Neural cell (in vitro differentiated cells): ENCODE measurements around the gene ABCA1. TPM values are rescaled to one million over a fixed set of nuclear protein-coding genes. Genes with fewer than 3 reads are reported as not detected.

Experiments
- H2AFZ ChIP-seq: fragments of 200-600, 300-800 bp; sonication (generic), shearing (Covaris generic); 2 replicates; pipeline ENCODE4 v1.6.0; 2014; ENCODE audit warnings: low read depth, mild to moderate bottlenecking, antibody characterized with exemption, low read length, moderate library complexity
- H3F3A ChIP-seq: fragments of 200-600 bp; shearing (Covaris generic); 2 replicates; pipeline ENCODE4 v1.6.1; 2016; ENCODE audit warnings: mild to moderate bottlenecking, moderate library complexity, mixed read lengths, antibody characterized with exemption, low read length; ENCODE audit not compliant: insufficient read depth, poor library complexity, severe bottlenecking
- H3K27ac ChIP-seq: fragments of 200-600, 300-800 bp; sonication (generic), shearing (Covaris generic); 2 replicates; pipeline ENCODE4 v1.5.1; 2014; ENCODE audit warnings: mild to moderate bottlenecking, low read length, moderate library complexity
- H3K27me3 ChIP-seq: fragments of 300-800, 200-600 bp; sonication (generic), shearing (Covaris generic); 2 replicates; pipeline ENCODE4 v1.6.0; 2014; ENCODE audit warnings: mild to moderate bottlenecking, low read depth, low read length, moderate library complexity; ENCODE audit not compliant: insufficient read depth
- H3K36me3 ChIP-seq: fragments of 300-800, 200-600 bp; sonication (generic), shearing (Covaris generic); 2 replicates; pipeline ENCODE4 v1.5.1; 2014; ENCODE audit warnings: mild to moderate bottlenecking, antibody characterized with exemption, low read length, moderate library complexity; ENCODE audit not compliant: insufficient read depth
- H3K4me2 ChIP-seq: fragments of 300-800, 200-600 bp; sonication (generic), shearing (Covaris generic); 2 replicates; pipeline ENCODE4 v1.6.0; 2014; ENCODE audit warnings: mild to moderate bottlenecking, low read length
- H3K4me3 ChIP-seq: fragments of 300-800, 200-600 bp; sonication (generic), shearing (Covaris generic); 2 replicates; pipeline ENCODE4 v1.5.1; 2014; ENCODE audit warnings: mild to moderate bottlenecking, low read length, moderate library complexity
- H3K79me2 ChIP-seq: fragments of 200-600 bp; shearing (Covaris generic); replicated peaks from 2 replicates; pipeline ENCODE4 v1.6.0; 2014; ENCODE audit warnings: mild to moderate bottlenecking, low read length, moderate library complexity; ENCODE audit not compliant: insufficient read depth
- H3K9ac ChIP-seq: fragments of 300-800, 200-600 bp; sonication (generic), shearing (Covaris generic); 2 replicates; pipeline ENCODE4 v1.6.1; 2016; ENCODE audit warnings: mild to moderate bottlenecking, low read length, mixed read lengths
- H3K9me2 ChIP-seq: fragments of 200-600 bp; shearing (Covaris generic); 2 replicates; pipeline ENCODE4 v1.6.1; 2016; ENCODE audit warnings: mild to moderate bottlenecking, low read length, mixed read lengths; ENCODE audit not compliant: insufficient read depth
- H3K9me3 ChIP-seq: fragments of 200-600, 300-800 bp; sonication (generic), shearing (Covaris generic); 2 replicates; pipeline ENCODE4 v1.6.1; 2016; ENCODE audit warnings: mild to moderate bottlenecking, mixed run types, low read length, moderate library complexity, mixed read lengths
- H4K20me1 ChIP-seq: fragments of 200-600 bp; shearing (Covaris generic); 2 replicates; pipeline ENCODE4 v1.6.1; 2016; ENCODE audit warnings: mild to moderate bottlenecking, mixed run types; ENCODE audit not compliant: insufficient read depth
- EP300 ChIP-seq: fragments of 450-650 bp; conservative IDR thresholded peaks from 2 replicates; pipeline ENCODE4 v1.6.1; 2014; ENCODE audit warnings: antibody characterized with exemption, mild to moderate bottlenecking, moderate library complexity; ENCODE audit not compliant: poor library complexity, severe bottlenecking
- EZH2 ChIP-seq: fragments of 200-600, 300-800 bp; shearing (Covaris generic), sonication (generic); IDR thresholded peaks from 2 replicates; pipeline ENCODE4 v1.6.1; 2014; ENCODE audit warnings: antibody characterized with exemption, low read length, borderline replicate concordance, mild to moderate bottlenecking; ENCODE audit not compliant: insufficient read depth, poor library complexity, severe bottlenecking
- MXI1 ChIP-seq: fragments of 450-650 bp; conservative IDR thresholded peaks from 2 replicates; pipeline ENCODE4 v1.6.1; 2014; ENCODE audit warnings: antibody characterized with exemption, mild to moderate bottlenecking; ENCODE audit not compliant: poor library complexity, severe bottlenecking
- POLR2AphosphoS5 ChIP-seq: IDR thresholded peaks from 2 replicates; pipeline ENCODE4 v1.6.1; 2012
- RAD21 ChIP-seq: fragments of 450-650 bp; conservative IDR thresholded peaks from 2 replicates; pipeline ENCODE4 v1.6.1; 2014; ENCODE audit warnings: antibody characterized with exemption, mild to moderate bottlenecking, moderate library complexity
- REST ChIP-seq: IDR thresholded peaks from 2 replicates; pipeline ENCODE4 v1.6.1; 2012; ENCODE audit warnings: borderline replicate concordance
- SMC3 ChIP-seq: fragments of 450-650 bp; conservative IDR thresholded peaks from 2 replicates; pipeline ENCODE4 v1.6.1; 2014; ENCODE audit warnings: antibody characterized with exemption, mild to moderate bottlenecking, moderate library complexity; ENCODE audit not compliant: poor library complexity
- TAF1 ChIP-seq: IDR thresholded peaks from 2 replicates; pipeline ENCODE4 v1.6.1; 2012; ENCODE audit warnings: low read depth
- polyA plus RNA-seq: library from polyadenylated mRNA; depleted of rRNA; stranded (reverse); fragments of >200 nt; gene quantifications from 2 replicates; pipeline ENCODE4 v1.2.3, GENCODE V29; 2014
- TF ChIP-seq, protein P1 (sequence below): fragments of 450-650 bp; IDR thresholded peaks from 2 replicates; pipeline ENCODE4 v1.5.1; 2014; ENCODE audit warnings: antibody characterized with exemption, mild to moderate bottlenecking, moderate library complexity; ENCODE audit not compliant: poor library complexity, severe bottlenecking

ABCA1 gene
- polyA plus RNA-seq, 1 donor from 2014 or later, result 5.2 TPM

DNA sequence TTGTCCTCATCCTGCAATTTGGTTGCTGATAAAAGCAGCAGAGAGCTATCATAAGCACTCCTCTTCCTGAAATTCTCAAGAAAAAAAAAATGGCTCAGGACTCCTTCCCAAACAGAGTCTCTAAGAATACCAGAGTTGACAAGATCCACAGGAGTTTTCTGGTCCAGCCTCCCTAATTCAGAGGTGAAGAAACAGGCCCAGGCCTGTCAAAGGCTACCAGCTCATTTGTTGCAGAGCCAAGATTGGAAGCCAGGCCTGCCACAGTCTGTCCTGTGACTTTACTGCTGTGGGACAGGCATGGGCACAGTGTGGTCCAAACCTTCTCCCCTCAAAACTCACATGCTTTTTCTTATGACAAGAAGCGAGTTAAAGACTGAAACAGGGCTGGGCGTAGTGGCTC lies 122.5 kb downstream of the ABCA1 start:
- Histone ChIP-seq H3K4me2 (no peak overlapping the region), H2AFZ (no peak overlapping the region), H3F3A (no peaks in the 10 kb centered on the region), H4K20me1 (no peaks in the 10 kb centered on the region), H3K36me3 (no peaks in the 10 kb centered on the region), H3K9me3 (no peaks in the 10 kb centered on the region), H3K4me3 (no peak overlapping the region), H3K27me3 (no peaks in the 10 kb centered on the region), H3K9me2 (no peaks in the 10 kb centered on the region), H3K9ac (no peak overlapping the region), H3K27ac (no peak overlapping the region), H3K79me2 (no peaks in the 10 kb centered on the region)
- TF ChIP-seq TAF1 (no peak), REST (no peak), MXI1 (no peak), SMC3 (no peak), POLR2AphosphoS5 (no peak), EP300 (no peak), RAD21 (no peak), EZH2 (no peak)
- TF ChIP-seq, protein P1, sequence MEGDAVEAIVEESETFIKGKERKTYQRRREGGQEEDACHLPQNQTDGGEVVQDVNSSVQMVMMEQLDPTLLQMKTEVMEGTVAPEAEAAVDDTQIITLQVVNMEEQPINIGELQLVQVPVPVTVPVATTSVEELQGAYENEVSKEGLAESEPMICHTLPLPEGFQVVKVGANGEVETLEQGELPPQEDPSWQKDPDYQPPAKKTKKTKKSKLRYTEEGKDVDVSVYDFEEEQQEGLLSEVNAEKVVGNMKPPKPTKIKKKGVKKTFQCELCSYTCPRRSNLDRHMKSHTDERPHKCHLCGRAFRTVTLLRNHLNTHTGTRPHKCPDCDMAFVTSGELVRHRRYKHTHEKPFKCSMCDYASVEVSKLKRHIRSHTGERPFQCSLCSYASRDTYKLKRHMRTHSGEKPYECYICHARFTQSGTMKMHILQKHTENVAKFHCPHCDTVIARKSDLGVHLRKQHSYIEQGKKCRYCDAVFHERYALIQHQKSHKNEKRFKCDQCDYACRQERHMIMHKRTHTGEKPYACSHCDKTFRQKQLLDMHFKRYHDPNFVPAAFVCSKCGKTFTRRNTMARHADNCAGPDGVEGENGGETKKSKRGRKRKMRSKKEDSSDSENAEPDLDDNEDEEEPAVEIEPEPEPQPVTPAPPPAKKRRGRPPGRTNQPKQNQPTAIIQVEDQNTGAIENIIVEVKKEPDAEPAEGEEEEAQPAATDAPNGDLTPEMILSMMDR, result no peak

GRCh38 chr9:104802906-104803305 lies 125.0 kb downstream of the ABCA1 start:
- Histone ChIP-seq H3K27me3 (no peaks in the 10 kb centered on the region), H3K79me2 (no peaks in the 10 kb centered on the region), H3K27ac (no peak overlapping the region), H3K9ac (no peak overlapping the region), H4K20me1 (no peaks in the 10 kb centered on the region), H2AFZ (no peak overlapping the region), H3F3A (no peaks in the 10 kb centered on the region), H3K9me2 (no peaks in the 10 kb centered on the region), H3K36me3 (peaks cover 4% of the 10 kb centered on the region), H3K9me3 (no peaks in the 10 kb centered on the region), H3K4me2 (no peak overlapping the region), H3K4me3 (no peak overlapping the region)
- TF ChIP-seq SMC3 (no peak), EZH2 (no peak), TAF1 (no peak), RAD21 (no peak)
